HG03095 (cell line): ENCODE measurements around the gene SSUH2.

Experiments used
- ATAC-seq: cut with Tn5 transposase; IDR thresholded peaks from one replicate; pipeline ENCODE4 v1.9.1; 2021; ENCODE audit warnings: moderate library complexity; ENCODE audit not compliant: unreplicated experiment

The SSUH2 gene

GRCh38 chr3:8643693-8644365, 769 bp downstream of the SSUH2 start:
- no peak for ATAC-seq

GRCh38 chr3:8642001-8642400, 2.6 kb downstream of the SSUH2 start:
- ATAC-seq: no peak

- no peak for ATAC-seq
These were observed 3.1 kb downstream of the SSUH2 start for GRCh38 chr3:8641472-8641871.

GRCh38 chr3:8640223-8640622, 4.4 kb downstream of the SSUH2 start:
- ATAC-seq: no peak

- no peak for ATAC-seq
These were observed 5.0 kb downstream of the SSUH2 start for GRCh38 chr3:8639659-8640000.

GRCh38 chr3:8638994-8639658, 5.5 kb downstream of the SSUH2 start:
- no peak for ATAC-seq

GRCh38 chr3:8637348-8637747, 7.2 kb downstream of the SSUH2 start:
- ATAC-seq: no peak

GRCh38 chr3:8635631-8636030, 9.0 kb downstream of the SSUH2 start:
- ATAC-seq: no peak

GRCh38 chr3:8635125-8635524, 9.5 kb downstream of the SSUH2 start:
- no peak for ATAC-seq

- ATAC-seq: no peak
These were observed 12.0 kb downstream of the SSUH2 start for GRCh38 chr3:8632402-8633237.

GRCh38 chr3:8631661-8632060, 12.9 kb downstream of the SSUH2 start:
- ATAC-seq: no peak

GRCh38 chr3:8629151-8630021, 15.2 kb downstream of the SSUH2 start:
- ATAC-seq: no peak

GRCh38 chr3:8627949-8628348, 16.6 kb downstream of the SSUH2 start:
- ATAC-seq: no peak

- ATAC-seq: no peak
These were observed 17.2 kb downstream of the SSUH2 start for GRCh38 chr3:8627201-8627940.

GRCh38 chr3:8625991-8626390, 18.6 kb downstream of the SSUH2 start:
- no peak for ATAC-seq

- ATAC-seq: no peak
These were observed 20.0 kb downstream of the SSUH2 start for GRCh38 chr3:8624612-8625011.

GRCh38 chr3:8623741-8624140, 20.9 kb downstream of the SSUH2 start:
- ATAC-seq: no peak

- peak; percentile 95 for ATAC-seq
These were observed 21.5 kb downstream of the SSUH2 start for GRCh38 chr3:8622873-8623691.

- no peak for ATAC-seq
These were observed 22.7 kb downstream of the SSUH2 start for GRCh38 chr3:8621872-8622271.

- ATAC-seq: no peak
These were observed 23.5 kb downstream of the SSUH2 start for GRCh38 chr3:8621141-8621540.
